Measurements from ENCODE around the gene ANXA3.
"Not testable (repeated sequence)": the region's sequence is repeated elsewhere in the genome, so short reads cannot be mapped to it uniquely, and the experiment has no call there.

ANXA3 gene

DNA sequence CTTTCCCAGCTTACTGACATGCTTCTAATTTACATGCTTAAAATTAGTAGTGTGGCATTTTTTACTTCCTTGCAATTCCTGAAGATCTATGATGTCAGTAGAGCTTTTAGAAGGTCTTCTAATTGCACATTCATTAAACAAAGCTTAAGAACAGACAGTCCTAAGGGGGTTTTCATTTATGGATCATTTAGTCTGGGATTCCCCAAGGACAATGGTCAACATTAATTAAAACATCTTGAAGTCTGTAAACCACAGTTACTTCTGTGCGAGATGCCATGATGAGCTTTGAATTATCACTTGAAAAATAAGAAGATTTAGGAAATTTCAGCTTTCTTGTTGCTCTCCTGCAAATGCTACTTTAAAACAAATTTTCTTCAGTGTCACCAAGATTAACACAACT, 20.2 kb downstream of the ANXA3 start:
- no peak for DNase-seq (ENCODE audit: low read depth, low spot score)

DNA sequence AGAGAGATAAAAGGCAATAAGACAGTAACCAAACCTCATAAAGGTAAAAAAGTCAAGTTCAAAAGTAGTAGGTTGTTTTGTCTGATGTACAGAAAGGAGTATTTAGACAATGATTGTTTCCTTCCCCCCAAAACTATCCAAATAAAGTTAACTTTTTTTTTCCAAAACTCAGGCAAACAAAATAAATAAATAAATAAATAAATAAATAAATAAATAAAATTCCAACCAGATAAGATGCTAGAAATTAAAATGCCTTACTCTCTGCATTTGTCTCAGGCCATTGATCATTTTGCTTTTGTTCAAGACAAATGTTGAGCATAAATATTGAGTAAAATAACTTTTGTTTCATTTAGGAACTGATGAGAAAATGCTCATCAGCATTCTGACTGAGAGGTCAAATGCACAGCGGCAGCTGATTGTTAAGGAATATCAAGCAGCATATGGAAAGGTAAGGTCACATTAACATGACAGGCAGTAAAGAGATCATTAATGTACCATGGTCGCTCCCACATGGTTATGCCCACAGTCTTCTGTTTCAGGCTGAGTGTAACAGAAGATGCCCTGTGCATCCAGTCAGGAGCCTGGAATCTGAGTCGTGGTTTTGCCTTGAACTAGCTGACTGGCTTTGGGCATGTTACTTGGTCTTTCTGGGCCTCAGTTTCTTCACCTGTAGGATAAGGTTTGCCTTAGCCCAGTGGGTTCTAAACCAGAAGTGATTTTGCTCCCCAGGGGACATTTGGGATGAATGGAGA, 27.3 kb downstream of the ANXA3 start:
- DNase-seq (ENCODE audit: low read depth, low spot score), result no peak

DNA sequence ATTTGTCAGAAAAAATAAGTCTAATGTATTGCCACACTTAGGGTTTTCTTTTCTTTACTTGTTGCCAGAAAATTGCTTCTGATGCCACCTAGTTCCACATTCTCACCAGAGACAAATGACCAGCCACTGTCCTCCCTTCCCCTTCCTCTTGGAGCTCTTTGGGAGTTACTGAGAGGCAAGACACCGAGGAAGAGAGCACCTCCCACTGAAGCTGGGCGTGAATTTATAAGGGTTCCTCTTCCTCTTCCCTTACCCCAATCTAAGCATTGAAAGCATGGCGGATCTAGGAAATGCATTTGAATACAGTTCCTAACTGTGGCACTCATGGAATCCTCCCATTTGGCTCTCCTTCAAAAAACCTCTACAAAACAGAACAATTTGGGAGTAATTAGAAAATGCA, 30.0 kb downstream of the ANXA3 start:
- no peak for DNase-seq (ENCODE audit: low read depth, low spot score)

DNA sequence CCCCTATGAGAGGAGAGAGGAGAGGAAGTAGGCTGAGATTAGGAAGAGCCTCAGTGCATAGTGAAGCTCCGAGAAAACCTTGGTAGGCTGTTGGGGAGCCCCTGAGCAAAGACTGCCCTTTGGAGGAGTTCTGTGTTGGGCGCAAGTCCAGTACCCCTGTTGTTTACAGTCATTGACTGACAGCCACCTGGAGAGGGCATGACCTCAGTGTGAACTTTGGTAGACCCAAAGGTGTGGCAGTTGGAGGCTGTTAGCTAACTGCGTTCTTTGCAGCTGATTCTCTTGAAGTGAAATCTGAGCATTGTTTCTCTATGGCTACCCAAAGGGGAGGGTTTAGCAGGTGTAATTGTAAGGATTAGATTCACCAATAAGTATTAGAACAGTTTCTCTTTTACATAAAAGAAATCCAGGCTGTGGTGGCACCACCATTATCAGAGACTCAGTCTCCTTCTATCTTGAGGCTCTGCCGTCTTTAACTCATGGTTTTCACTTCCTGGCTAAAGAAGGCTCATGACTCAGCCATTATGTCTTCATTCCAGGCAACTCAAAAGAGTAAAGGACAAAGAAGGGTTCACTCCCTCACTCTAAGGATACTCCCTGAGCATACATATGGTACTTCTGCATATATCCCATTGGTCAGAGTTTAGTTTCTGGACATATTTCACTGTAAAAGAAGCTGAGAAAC, 33.4 kb downstream of the ANXA3 start:
- no peak for DNase-seq (ENCODE audit: low read depth, low spot score)

DNA sequence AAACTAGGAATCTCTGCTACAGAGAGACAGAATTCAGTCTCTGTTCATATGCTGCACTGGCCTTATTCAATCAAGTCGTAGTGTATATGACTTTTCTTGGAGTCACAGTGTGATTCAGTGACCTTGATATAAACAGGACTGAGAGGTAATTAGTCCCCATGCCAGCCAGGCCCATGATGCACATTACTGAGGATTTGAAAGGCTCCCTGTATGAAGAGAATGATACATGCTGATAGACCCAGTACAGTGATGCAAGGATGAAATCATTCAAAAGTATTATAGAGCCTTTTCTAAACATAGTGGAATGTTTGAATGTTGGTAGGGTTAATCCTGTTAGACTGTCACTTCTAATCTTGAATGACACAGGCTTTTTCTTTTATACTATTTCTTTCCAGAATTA, 34.1 kb downstream of the ANXA3 start:
- DNase-seq (ENCODE audit: low read depth, low spot score), result no peak

DNA sequence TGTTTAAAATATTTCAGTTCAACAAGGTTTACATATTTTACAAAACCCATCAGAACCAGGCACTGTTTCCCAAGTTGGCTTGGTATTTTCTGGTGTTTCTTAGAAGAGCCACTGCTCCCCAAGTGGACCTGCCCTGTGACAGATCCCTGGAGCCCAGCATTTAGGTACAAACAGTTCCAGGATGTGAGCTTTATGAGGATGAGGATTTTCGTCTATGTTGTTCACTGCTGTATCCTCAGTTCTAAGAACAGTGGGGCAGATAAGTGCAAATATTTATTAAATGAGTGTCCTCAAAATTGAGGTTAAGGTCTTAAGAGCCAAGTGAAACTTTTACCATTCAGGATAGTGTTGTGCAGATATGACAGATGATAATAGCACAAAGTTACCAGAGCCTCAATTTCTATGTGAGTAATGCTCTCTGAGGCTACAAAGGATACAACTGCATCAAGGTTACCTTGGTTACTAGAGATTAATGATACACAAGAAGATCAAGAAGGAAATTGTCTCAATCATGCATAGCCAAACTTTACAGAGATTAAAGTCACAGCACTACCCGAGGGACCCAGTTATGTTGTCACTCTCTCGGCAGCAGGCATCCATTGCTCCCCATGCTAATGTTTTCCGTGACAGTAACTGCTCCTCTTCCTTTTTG, 37.5 kb downstream of the ANXA3 start:
- DNase-seq (ENCODE audit: low read depth, low spot score), result no peak

DNA sequence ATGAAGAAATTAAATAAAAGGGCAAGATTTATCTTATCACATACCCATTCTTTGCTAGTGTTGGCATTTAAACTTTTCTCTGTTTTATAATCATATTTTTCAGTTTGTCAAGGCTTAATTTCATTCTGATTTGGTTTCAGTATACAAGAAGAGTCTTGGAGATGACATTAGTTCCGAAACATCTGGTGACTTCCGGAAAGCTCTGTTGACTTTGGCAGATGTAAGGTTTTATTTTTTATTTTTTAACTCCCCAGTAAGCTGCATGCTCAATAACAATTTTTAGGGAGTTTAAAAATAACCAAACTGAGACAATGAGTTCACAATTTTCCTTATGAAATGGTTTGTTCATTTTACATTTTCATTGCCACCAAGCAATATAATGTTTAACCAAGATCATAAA, 39.8 kb downstream of the ANXA3 start:
- no peak for DNase-seq (ENCODE audit: low read depth, low spot score)

DNA sequence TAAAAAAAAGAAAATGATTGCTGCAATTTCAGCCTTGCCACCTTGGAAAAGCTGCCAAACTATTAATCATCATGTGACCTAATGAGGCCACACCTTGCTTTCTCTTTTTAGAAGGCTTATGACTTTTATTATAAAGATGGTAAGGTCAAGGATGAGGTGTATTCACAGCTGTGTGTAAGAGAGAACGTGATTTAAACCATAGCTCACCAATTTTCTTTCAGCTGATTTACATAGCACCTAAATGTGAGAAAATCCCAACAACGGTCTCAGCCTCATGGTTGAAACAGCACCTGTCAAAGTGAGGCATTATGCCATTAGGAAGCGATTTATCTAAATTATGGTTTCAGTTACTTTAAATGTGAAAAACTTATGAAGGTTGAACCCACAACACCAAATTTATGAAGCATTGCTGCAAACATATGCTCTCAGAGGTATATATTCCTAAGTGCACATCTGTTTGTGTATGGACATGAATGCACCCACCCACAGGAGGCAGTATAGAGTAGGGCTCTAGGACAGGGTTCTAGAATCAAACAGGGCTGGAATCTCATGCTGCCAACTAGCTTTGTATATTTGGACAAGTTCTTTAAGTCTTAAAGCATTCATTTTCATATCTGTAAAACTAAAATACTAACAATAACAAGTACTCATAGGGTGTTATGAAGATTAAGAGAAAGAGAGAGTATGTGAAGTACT, 40.7 kb downstream of the ANXA3 start:
- no peak for DNase-seq (ENCODE audit: low read depth, low spot score)

DNA sequence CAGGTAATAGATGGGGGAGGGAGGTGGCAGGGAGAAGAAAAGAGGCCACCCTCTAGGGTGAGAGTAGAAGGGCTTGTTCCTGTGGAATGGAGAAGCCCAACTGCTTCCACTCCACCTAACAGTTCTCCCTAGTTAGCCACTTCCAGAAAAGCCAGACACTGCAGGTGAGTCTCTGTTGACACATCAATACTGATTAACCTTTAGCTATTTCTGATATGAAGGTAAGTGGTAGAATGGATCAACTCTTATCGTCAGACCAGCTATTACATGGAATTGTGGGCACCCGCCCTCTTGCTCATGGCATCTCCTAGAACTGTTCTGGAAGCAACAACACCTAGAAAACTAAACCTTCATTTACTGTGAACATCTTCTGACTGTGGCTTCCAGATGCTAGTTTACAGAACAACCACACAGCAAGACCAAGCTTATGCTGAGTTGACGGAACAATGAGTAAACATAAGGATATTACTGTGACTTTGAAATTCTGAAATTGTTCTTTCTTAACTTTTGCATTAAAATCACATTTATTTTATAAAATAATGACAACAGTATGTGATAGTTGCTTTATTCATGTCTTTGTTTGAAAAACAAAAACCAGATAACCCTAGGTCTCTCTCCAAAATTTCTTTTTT, 44.7 kb downstream of the ANXA3 start:
- DNase-seq (ENCODE audit: low read depth, low spot score), result no peak

DNA sequence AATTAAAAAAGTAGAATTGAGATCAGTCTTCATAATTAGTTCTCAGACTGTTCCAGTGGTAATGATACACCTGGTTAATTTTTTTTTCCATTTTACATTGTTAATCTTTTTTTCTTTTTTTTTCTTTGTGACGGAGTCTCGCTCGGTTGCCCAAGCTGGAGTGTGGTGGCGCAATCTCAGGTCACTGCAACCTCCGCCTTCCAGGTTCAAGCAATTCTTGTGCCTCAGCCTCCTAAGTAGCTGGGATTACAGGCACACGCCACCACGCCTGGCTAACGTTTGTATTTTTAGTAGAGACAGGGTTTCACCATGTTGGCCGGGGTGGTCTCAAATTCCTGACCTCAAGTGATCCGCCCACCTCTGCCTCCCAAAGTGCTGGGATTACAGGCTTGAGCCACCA, 46.9 kb downstream of the ANXA3 start:
- not testable (repeated sequence) for DNase-seq (ENCODE audit: low read depth, low spot score)

DNA sequence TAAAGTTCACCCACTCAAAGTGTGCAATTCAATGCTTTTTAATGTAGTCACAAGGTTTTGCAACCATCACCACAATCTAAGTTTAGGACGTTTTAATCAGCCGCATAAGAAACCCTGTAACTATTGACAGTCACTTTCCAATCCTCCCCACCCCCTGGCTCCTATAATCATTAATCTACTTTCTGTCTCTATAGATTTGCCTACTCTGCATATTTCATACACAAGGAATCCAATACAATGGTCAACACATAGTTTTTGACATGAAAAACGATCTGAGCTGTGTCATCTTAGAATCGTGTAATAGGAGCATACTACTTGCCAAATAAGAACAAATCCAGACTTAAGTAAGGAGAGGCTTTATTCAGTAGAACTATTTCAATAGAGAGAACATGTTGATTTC, 47.6 kb downstream of the ANXA3 start:
- DNase-seq (ENCODE audit: low read depth, low spot score), result no peak

DNA sequence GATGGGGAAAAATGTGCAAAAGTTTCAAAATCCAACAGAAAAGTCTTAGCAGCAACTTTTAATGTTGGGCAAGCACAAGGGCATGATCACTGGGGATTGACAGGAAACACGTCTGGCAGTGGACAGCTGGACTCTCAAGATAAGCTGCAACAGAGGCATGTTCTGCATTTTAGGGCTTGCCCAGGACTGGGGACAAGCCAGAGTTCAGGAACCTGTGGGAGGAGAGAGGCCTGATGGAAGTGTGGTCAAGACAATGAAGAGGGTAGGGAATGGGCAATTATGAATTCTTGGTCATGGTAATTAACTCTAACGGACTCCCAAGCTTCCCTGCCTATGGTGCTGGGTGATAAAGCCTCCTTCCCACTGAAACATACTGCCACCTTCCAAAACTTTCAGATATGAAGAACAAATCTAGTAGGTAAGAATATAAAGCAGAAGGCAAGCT, 48.4 kb downstream of the ANXA3 start:
- no peak for DNase-seq (ENCODE audit: low read depth, low spot score)

DNA sequence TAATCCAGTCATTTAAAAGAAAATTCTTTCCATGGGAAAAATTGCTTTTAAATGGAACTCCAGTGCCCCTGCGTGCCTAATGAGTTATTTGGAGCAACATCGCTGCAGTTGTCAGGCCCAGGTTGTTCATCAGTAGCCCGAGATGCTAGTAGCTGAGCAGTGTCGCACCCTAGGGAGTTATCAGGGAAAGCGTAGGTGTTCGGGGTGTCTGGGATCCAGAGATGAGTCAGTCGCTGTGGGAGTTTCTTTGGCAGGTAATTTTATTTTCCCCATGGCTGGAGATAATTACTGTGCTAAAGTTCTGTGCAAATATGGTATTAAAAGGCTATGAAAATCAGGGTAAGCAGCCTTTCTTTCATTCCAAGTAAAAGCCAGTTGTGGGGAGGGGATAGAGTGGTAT, 49.4 kb downstream of the ANXA3 start:
- DNase-seq (ENCODE audit: low read depth, low spot score), result no peak

DNA sequence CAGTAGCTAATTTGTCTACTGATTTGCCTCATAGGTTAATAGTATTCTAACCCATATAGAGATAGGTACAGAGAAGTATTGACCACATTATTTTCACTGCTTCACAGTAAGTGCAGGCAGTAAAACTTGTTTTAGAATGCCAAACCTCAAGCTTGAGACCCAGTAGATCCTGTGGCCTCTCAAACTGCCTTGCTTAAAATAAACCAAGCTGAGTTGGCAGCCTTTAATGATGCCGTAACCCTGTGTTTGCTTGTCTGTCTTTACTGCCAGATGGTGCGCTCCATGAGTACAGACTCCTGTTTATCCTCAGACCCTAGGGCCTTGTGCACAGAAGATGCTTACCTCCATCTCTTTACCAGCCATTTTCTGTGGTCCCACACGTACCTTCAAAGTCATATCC, 50.8 kb downstream of the ANXA3 start:
- no peak for DNase-seq (ENCODE audit: low read depth, low spot score)

DNA sequence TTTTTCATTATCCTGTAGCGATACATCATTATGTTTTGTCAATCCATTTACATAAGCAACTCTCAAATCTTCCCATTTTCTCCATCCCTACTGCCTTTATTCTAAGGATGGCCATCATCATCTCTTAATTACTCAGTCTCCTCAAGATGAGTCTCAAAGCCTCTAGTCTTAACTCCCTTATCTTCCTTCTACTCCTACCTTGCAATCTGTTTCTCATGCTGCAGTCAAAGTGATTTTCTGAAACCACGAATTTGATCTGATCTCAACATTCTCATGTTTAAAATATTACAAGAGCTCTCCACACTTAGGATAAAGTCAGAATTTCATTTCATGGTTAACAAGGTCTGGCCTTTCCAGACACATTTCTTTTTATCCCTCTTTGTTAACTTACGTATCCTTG, 51.8 kb downstream of the ANXA3 start:
- DNase-seq (ENCODE audit: low read depth, low spot score), result no peak

DNA sequence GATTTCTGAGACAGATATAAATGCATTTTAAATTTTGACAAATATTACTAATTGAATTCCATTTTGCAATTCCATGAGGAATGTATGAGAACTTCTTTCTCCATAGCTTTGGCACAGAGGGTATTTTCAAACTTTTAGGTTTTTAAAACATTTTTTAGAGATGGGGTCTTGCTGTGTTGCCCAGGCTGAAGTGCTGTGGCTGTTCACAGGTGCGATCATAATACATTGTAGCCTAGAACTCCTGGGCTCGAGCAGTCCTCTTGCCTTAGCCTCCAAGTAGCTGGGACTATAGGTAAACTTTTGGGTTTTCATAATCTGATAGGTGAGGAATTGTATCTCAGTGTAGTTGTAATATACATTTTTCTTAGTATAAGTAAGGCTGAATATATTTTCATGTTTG, 53.4 kb downstream of the ANXA3 start:
- no peak for DNase-seq (ENCODE audit: low read depth, low spot score)

DNA sequence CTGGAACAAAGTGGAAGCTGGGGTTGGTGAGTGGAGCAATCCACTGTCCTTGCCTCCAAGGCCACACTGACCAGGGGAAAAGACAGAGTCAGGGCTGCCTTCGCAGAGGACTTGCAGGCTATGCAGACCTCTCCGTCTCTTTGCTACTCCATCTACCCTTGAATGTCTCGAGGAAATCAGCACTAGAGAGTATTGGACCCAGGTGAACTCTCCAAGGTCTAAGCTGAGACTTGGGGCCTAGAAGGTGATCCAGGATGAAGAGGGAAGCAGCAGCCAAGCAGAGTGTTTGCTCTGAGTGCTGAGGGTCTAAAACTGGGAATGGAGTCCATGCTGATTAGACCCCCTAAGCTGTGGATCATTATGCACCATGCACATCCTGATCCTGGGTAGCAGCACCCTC, 54.5 kb downstream of the ANXA3 start:
- DNase-seq (ENCODE audit: low read depth, low spot score), result no peak

DNA sequence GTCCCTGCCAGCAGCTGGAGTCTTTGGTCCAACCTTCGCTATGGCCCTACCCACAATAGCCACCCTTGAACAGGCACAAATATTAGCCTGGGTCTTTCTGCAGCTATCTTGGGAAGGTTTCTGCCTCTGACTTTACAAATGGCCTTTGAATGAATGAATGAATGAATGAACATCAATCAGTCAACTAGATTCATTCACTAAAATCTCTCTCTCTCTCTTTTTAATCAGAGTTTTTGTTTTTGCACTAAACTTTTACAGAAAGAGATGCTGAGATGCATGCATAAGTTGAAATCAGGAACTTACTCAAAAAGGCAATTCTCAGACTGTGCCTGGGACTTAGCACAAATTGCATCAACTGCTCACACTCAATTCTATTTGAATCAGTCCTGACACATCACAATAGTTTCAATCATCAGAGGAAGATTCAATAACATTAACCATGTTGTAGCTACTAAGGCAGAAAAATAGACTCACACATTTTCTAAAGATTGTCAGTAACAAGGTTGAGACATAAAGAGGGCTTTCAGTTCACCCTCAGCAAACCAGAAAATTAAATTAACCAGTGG, 55.0 kb downstream of the ANXA3 start:
- no peak for DNase-seq (ENCODE audit: low read depth, low spot score)

DNA sequence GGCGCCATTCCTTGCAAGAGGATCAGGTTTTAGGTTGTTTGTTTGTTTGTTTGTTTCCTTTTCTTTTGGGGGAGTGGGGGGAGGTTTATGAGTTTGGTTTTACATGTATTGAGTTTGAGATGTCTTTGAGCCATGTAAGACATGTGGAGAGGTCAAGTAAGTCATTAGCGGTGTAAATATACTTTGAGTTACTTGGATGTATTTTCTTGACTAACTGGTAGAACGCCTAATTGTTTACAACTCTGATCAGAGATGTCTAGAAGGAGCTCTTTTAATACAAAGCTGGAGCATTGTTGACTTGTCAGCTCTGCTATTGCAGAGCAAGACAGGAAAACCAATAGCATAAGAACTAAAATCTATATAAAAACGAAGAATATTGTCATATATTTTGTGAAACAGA, 57.1 kb downstream of the ANXA3 start:
- DNase-seq (ENCODE audit: low read depth, low spot score), result no peak

DNA sequence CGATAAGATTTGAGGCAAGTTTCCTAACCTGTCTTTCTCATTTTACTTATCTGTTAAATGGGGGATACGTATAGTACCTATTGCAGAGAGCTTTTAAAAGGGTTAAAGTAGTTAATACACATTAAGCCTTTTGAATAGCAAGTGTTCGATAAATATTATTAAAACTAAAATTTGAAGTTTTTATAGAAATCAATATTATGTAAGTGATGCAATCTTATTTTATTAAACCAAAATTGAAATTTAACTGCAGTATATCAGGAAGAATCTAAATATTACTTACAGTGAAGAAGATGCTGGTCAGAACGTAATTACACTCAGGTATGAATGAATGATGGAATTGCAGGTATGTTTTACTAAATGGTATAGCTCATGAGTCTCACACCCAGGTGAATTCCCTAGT, 58.0 kb downstream of the ANXA3 start:
- no peak for DNase-seq (ENCODE audit: low read depth, low spot score)

DNA sequence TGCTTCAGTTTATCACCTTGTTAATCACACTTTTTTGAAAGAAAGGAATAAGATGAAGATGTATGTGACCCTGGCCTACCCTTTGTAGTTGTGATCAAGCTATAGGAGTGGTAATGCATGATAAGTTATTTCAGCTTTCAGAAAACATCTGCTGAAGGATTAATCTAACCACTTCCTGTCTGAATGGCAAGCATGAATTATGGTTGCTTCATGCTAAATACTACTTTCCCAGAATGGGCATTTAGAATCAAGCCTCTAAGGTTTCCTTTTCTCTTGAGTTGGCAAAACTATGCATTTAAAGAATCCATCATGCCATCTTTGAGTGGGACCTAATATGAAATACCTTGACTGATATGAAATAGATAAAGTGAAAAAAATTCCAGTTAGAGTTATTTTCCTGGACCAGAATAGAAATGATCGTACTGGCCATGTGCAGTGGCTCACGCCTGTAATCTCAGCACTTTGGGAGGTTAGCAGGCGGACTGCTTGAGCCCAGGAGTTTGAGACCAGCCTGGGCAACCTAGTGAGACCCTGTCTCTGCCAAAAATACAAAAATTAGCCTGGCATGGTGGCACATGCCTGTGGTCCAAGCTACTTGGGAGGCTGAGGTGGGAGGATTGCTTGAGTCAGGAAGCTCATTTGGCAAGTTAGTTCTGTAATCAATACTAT, 59.1 kb downstream of the ANXA3 start:
- no peak for DNase-seq (ENCODE audit: low read depth, low spot score)

Data from activated naive CD8-positive, alpha-beta T cell treated with anti-CD3 and anti-CD28 coated beads, Interleukin-2, amount 50 U/mL, for 16 hours (primary cell).